Measurements from ENCODE around the gene IFFO2. TPM values are rescaled to one million over a fixed set of nuclear protein-coding genes. Genes with fewer than 3 reads are reported as not detected.

The IFFO2 gene
- total and polyA plus RNA-seq, 2 of the 13 experiments (the other 11 are each of a cell fraction or from before 2014, with no cell fraction given) = 7.3 to 16.7 TPM

- TF ChIP-seq HOXD1 (CRISPR knock-in tag; IDR thresholded peaks at IDR 0.05) (no peak), CEBPG (CRISPR knock-in tag; IDR thresholded peaks at IDR 0.05) (no peak), POLR2A (IDR thresholded peaks at IDR 0.05; ENCODE audit: insufficient read depth in 1 of 2, low read depth in 2 of 2, low read length in 2 of 2) (no peak), ZNF740 (CRISPR knock-in tag; IDR thresholded peaks at IDR 0.05) (no peak), MED1 (CRISPR knock-in tag; IDR thresholded peaks at IDR 0.05) (peak; percentile 32; the same call in 1 of the 2 replicates), HINFP (CRISPR knock-in tag; IDR thresholded peaks at IDR 0.05; ENCODE audit: low read depth) (no peak), FOXM1 (CRISPR knock-in tag; IDR thresholded peaks at IDR 0.05) (no peak), DMAP1 (CRISPR knock-in tag; IDR thresholded peaks at IDR 0.05) (no peak), SOX13 (IDR thresholded peaks at IDR 0.05) (no peak), SOX13 (CRISPR knock-in tag; conservative IDR thresholded peaks at IDR 0.05 in 1 of 2, IDR thresholded peaks at IDR 0.05 in 1 of 2) (peak in 1 of 2 experiments; percentile 52; a peak in 2 of 4 replicates), MTF2 (CRISPR knock-in tag; IDR thresholded peaks at IDR 0.05; ENCODE audit: borderline replicate concordance) (no peak), ZNF749 (CRISPR knock-in tag; IDR thresholded peaks at IDR 0.05; ENCODE audit: borderline replicate concordance) (no peak), ZNF691 (CRISPR knock-in tag; IDR thresholded peaks at IDR 0.05; ENCODE audit: borderline replicate concordance, low read depth) (no peak), BCL6 (CRISPR knock-in tag; IDR thresholded peaks at IDR 0.05) (no peak), PRDM10 (CRISPR knock-in tag; IDR thresholded peaks at IDR 0.05; ENCODE audit: low read depth) (no peak), PBX3 (CRISPR knock-in tag; IDR thresholded peaks at IDR 0.05; ENCODE audit: borderline replicate concordance) (no peak), ZSCAN30 (CRISPR knock-in tag; IDR thresholded peaks at IDR 0.05) (no peak), KDM1A (CRISPR knock-in tag; IDR thresholded peaks at IDR 0.05) (peak; percentile 98), ZNF354B (CRISPR knock-in tag; IDR thresholded peaks at IDR 0.05) (no peak), E2F5 (CRISPR knock-in tag; conservative IDR thresholded peaks at IDR 0.05) (no peak)
These were observed 1.2 kb upstream of the IFFO2 start (continued) for GRCh38 chr1:18957532-18958300.
